ENCODE measurements around the gene NBPF1. TPM values are rescaled to one million over a fixed set of nuclear protein-coding genes. Genes with fewer than 3 reads are reported as not detected.

Gene NBPF1
- total RNA-seq, 1 donor from 2014 or later = 41.8 TPM

Other genes starting within 250 kb of the NBPF1 start
- 127 TPM for gene SZRD1, start 246.3 kb downstream of the NBPF1 start, total RNA-seq (ENCODE audit: unreplicated experiment)
- not detected for gene SPATA21, start 176.1 kb downstream of the NBPF1 start, total RNA-seq (ENCODE audit: unreplicated experiment)
- 192 TPM for gene NECAP2, start 172.8 kb downstream of the NBPF1 start, total RNA-seq (ENCODE audit: unreplicated experiment)
- gene RNU1-1, start 99.3 kb downstream of the NBPF1 start, total RNA-seq (ENCODE audit: unreplicated experiment) = 3,428 TPM
- gene RNU1-3, start 53.4 kb upstream of the NBPF1 start, total RNA-seq (ENCODE audit: unreplicated experiment) = 3,428 TPM
- 3,428 TPM for gene RNU1-4, start 127.0 kb upstream of the NBPF1 start, total RNA-seq (ENCODE audit: unreplicated experiment)